Sigmoid colon (tissue), 7 donors: ENCODE measurements around the gene VEGFA. TPM values are rescaled to one million over a fixed set of nuclear protein-coding genes. Genes with fewer than 3 reads are reported as not detected.
A peak's percentile ranks its signal among the peaks of the same experiment; 100 is the strongest.

Experiments
- DNase-seq: peaks from one replicate; pipeline ENCODE4 v3.0.0-alpha.2; 2019
- H3K27ac ChIP-seq, 4 donors: fragments of 200-600 bp; sonication (generic); one replicate each; pipeline ENCODE4 v1.5.1; 2016 to 2019; ENCODE audit warnings: mild to moderate bottlenecking in 1 of 4
- H3K27me3 ChIP-seq, 3 donors: fragments of 200-600 bp; sonication (generic); one replicate each; pipeline ENCODE4 v1.5.1; 2019; ENCODE audit warnings: mild to moderate bottlenecking in 1 of 3
- H3K36me3 ChIP-seq, 4 donors: fragments of 200-600 bp; sonication (generic); one replicate each; pipeline ENCODE4 v1.5.1; 2016 to 2019
- H3K4me1 ChIP-seq, 4 donors: fragments of 200-600 bp; sonication (generic); one replicate each; pipeline ENCODE4 v1.5.1; 2017 to 2019
- H3K4me3 ChIP-seq, 4 donors: fragments of 200-600 bp; sonication (generic); one replicate each; pipeline ENCODE4 v1.5.1; 2017 to 2019; ENCODE audit warnings: mild to moderate bottlenecking in 2 of 4, moderate library complexity in 1 of 4
- H3K9me3 ChIP-seq, 4 donors: fragments of 200-600 bp in 3 of 4; sonication (generic) in 3 of 4; one replicate each; pipeline versions ENCODE4 v1.5.1 to v1.6.1; 2013 to 2019
- CTCF ChIP-seq, 4 experiments: fragments of 450-650 bp in 3 of 4; fragments of 200-600 bp in 1 of 4; IDR thresholded peaks; one replicate each; pipeline ENCODE4 v1.5.1; 2016 to 2019; ENCODE audit warnings: antibody characterized with exemption in 4 of 4, mild to moderate bottlenecking in 3 of 4, moderate library complexity in 2 of 4
- EP300 ChIP-seq, 4 donors: sonication (generic); formaldehyde crosslinking; IDR thresholded peaks; one replicate each; pipeline ENCODE4 v1.6.1; 2017; ENCODE audit warnings: antibody characterized with exemption in 4 of 4
- POLR2A ChIP-seq, 2 donors: fragments of 450-650 bp; IDR thresholded peaks; one replicate each; pipeline ENCODE4 v1.6.1; 2016; ENCODE audit warnings: antibody characterized with exemption in 2 of 2, mild to moderate bottlenecking in 2 of 2, moderate library complexity in 2 of 2
- POLR2AphosphoS5 ChIP-seq, 4 donors: sonication (generic); formaldehyde crosslinking; IDR thresholded peaks; one replicate each; pipeline ENCODE4 v1.6.1; 2017; ENCODE audit warnings: antibody characterized with exemption in 4 of 4
- WGBS, 2 donors: extraction: QIAGEN DNeasy Blood & Tissue Kit; methylation state at CpG; one replicate each; pipeline ENCODE4 v1.1.7; 2013; 5-methylcytosine and 5-hydroxymethylcytosine counted together
- intact Hi-C: fragments of 100-400 bp; cut with DNase I; formaldehyde crosslinking; loops from one replicate; pipeline ENCODE4 v1.15.1; 2023
- polyA plus RNA-seq, 3 donors: library from polyadenylated mRNA; stranded (reverse); fragments of 200-250 nt; gene quantifications; one replicate each; pipeline ENCODE4 v1.2.3, GENCODE V29; 2013
- total RNA-seq, 4 donors: library from RNA; depleted of rRNA; stranded (reverse); fragments of >200 nt; gene quantifications; one replicate each; pipeline ENCODE4 v1.1.0, GENCODE V29; 2016
- donor health status: healthy with polysubstance abuse.
- donor health status: Bipolar disorder and iron deficiency.
- donor health status: healthy.

VEGFA gene
- total and polyA plus RNA-seq, 7 donors = 11.1 to 111 (median 34.2) TPM

GRCh38 chr6:43809417-43810305, 39.6 kb downstream of the VEGFA start:
- intact Hi-C loops = no loop called here
- peak; percentile 38 for DNase-seq
- H3K4me1 ChIP-seq = no peaks in the 10 kb centered on the region
- no peak overlapping the region for H3K4me3 ChIP-seq
- TF ChIP-seq POLR2AphosphoS5 (IDR thresholded peaks at IDR 0.05) (no peak), POLR2A (IDR thresholded peaks at IDR 0.05) (no peak), EP300 (IDR thresholded peaks at IDR 0.05) (no peak), CTCF (IDR thresholded peaks at IDR 0.05) (no peak)
- H3K36me3 ChIP-seq = no peaks in the 10 kb centered on the region
- no peaks in the 10 kb centered on the region for H3K27me3 ChIP-seq
- no peak overlapping the region for H3K27ac ChIP-seq
- H3K9me3 ChIP-seq = no peaks in the 10 kb centered on the region
- WGBS, 2 donors = 64 to 83% methylated on average over 14 of the region's 14 CpGs

- no peak for DNase-seq
- no peak overlapping the region for H3K27ac ChIP-seq
- no peak overlapping the region for H3K4me3 ChIP-seq
- no peaks in the 10 kb centered on the region for H3K4me1 ChIP-seq
- WGBS, 2 donors = 79 to 91% methylated on average over 6 of the region's 6 CpGs
- H3K27me3 ChIP-seq = no peaks in the 10 kb centered on the region
- no peaks in the 10 kb centered on the region for H3K9me3 ChIP-seq
- TF ChIP-seq POLR2AphosphoS5 (IDR thresholded peaks at IDR 0.05) = no peak
- TF ChIP-seq CTCF (IDR thresholded peaks at IDR 0.05) = no peak
- no peak for TF ChIP-seq POLR2A (IDR thresholded peaks at IDR 0.05)
- TF ChIP-seq EP300 (IDR thresholded peaks at IDR 0.05) = no peak
- H3K36me3 ChIP-seq = no peaks in the 10 kb centered on the region
- intact Hi-C loops = no loop called here
These were observed 41.1 kb downstream of the VEGFA start for GRCh38 chr6:43810965-43811732.

GRCh38 chr6:43811733-43812099, 41.7 kb downstream of the VEGFA start:
- intact Hi-C loops = no loop called here
- Histone ChIP-seq H3K9me3 (no peaks in the 10 kb centered on the region), H3K27me3 (no peaks in the 10 kb centered on the region), H3K36me3 (no peaks in the 10 kb centered on the region), H3K4me1 (no peaks in the 10 kb centered on the region), H3K4me3 (no peak overlapping the region), H3K27ac (no peak overlapping the region)
- DNase-seq = no peak
- WGBS, 2 donors = 96 to 99% methylated on average over 2 of the region's 2 CpGs
- TF ChIP-seq CTCF (IDR thresholded peaks at IDR 0.05) (no peak), EP300 (IDR thresholded peaks at IDR 0.05) (no peak), POLR2AphosphoS5 (IDR thresholded peaks at IDR 0.05) (no peak), POLR2A (IDR thresholded peaks at IDR 0.05) (no peak)

GRCh38 chr6:43812850-43813578, 43.0 kb downstream of the VEGFA start:
- no peak for DNase-seq
- H3K36me3 ChIP-seq = no peaks in the 10 kb centered on the region
- H3K4me3 ChIP-seq = no peak overlapping the region
- H3K27ac ChIP-seq = no peak overlapping the region
- intact Hi-C loops = no loop called here
- H3K4me1 ChIP-seq = no peaks in the 10 kb centered on the region
- H3K9me3 ChIP-seq = no peaks in the 10 kb centered on the region
- no peak for TF ChIP-seq EP300 (IDR thresholded peaks at IDR 0.05)
- TF ChIP-seq CTCF (IDR thresholded peaks at IDR 0.05) = peak in 1 of 4 experiments; percentile 7
- H3K27me3 ChIP-seq = no peaks in the 10 kb centered on the region
- 27 to 36% methylated on average over 8 of the region's 8 CpGs for WGBS, 2 donors
